Measurements from ENCODE around the gene MED27.
A peak's percentile ranks its signal among the peaks of the same experiment; 100 is the strongest.

Gene MED27

GRCh38 chr9:132023419-132024180 lies 56.1 kb downstream of the MED27 start:
- no peak for TF ChIP-seq NFIC (IDR thresholded peaks at IDR 0.05)
- TF ChIP-seq MAX (IDR thresholded peaks at IDR 0.05): no peak
- TF ChIP-seq EGR1 (IDR thresholded peaks at IDR 0.05): no peak
- TF ChIP-seq YY1 (IDR thresholded peaks at IDR 0.05; ENCODE audit: low read depth): no peak

DNA sequence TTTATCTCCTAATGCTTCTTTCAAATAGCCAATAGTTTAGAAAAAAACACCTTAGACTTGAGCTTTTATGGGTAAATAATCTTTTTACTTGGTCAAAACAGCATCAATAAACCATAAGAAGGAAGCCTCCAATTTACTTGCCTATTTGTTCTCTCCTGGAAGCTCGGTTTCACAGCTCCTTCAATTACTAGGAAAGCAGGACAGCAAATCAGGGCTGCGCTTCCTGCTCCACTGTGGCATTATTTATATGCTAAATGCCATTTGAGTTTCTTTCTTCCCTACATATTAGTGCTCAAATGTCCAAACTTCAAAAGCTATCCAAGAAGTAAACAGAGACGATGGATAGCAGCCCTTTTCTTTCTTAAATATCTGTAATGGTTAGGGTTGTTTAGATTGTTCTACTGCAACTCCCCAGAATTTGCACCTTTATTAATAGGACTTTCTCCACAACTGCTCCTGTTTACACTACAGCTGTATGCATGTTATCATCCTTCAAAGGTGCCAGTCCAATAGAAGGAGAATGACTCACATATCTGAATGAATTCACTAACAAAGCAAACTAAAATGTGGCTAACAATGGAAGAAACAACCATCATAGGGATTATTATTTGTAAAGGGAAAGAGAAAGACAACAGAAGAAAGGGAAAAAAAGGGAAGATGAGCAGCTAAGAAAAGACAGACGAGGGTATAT lies 58.7 kb downstream of the MED27 start:
- TF ChIP-seq CEBPB (IDR thresholded peaks at IDR 0.05) (no peak), RAD21 (IDR thresholded peaks at IDR 0.05; ENCODE audit: low read depth) (no peak), TAF1 (IDR thresholded peaks at IDR 0.05; ENCODE audit: low read depth) (no peak), TEAD4 (IDR thresholded peaks at IDR 0.05) (no peak), EGR1 (IDR thresholded peaks at IDR 0.05) (no peak), YY1 (IDR thresholded peaks at IDR 0.05; ENCODE audit: low read depth) (no peak), CREB1 (IDR thresholded peaks at IDR 0.05; ENCODE audit: low read depth) (no peak), EP300 (IDR thresholded peaks at IDR 0.05; ENCODE audit: borderline replicate concordance) (no peak)
- TF ChIP-seq, protein P1, sequence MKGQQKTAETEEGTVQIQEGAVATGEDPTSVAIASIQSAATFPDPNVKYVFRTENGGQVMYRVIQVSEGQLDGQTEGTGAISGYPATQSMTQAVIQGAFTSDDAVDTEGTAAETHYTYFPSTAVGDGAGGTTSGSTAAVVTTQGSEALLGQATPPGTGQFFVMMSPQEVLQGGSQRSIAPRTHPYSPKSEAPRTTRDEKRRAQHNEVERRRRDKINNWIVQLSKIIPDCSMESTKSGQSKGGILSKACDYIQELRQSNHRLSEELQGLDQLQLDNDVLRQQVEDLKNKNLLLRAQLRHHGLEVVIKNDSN (IDR thresholded peaks at IDR 0.05): no peak

DNA sequence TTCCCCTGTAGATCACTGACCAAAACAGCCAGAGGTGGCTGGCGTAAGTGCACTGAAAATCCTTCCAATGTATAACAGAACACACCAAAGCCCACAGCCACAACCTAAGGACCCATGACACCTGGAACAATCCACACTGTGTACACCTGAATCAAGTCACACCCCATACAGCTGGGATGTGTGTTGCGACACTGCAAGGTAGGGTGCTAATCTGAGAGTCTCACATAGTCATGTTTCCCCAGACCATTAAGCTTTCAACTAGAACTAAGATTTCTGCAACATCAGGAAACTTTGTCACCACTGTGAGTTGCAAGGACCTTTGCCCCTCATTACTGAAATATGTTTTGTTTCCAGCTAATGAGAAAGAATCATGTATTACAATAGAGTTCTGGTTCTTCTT lies 59.4 kb downstream of the MED27 start:
- TF ChIP-seq ZBTB7A (IDR thresholded peaks at IDR 0.05; ENCODE audit: low read depth) (no peak), CEBPB (IDR thresholded peaks at IDR 0.05) (peak; percentile 52; the same call in 1 of the 2 replicates)

DNA sequence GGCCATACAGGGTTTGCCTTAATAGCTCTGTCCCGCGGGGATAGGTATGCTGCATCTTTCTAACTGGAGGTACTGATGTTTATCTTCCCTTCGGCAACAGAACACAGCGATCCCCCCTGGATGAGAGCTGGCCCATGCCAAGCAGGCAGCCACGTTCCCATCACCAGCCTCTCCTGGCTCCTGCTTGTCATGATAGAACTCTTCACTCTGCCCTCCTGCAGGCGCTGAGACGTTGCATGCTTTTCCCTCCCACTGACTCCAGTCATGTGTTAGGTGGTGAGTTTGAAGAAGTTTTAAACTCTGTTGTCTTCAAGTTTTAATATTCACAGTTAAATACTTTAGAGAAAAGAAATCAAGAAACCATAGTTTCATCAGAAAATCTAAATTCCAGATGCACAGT lies 60.0 kb downstream of the MED27 start:
- TF ChIP-seq, protein P1 (IDR thresholded peaks at IDR 0.05): no peak
- TF ChIP-seq EGR1 (IDR thresholded peaks at IDR 0.05) (no peak), CREB1 (IDR thresholded peaks at IDR 0.05; ENCODE audit: low read depth) (no peak), NFIC (IDR thresholded peaks at IDR 0.05) (no peak), TAF1 (IDR thresholded peaks at IDR 0.05; ENCODE audit: low read depth) (no peak), TCF12 (IDR thresholded peaks at IDR 0.05; ENCODE audit: low read depth) (no peak), FOXM1 (IDR thresholded peaks at IDR 0.05; ENCODE audit: borderline replicate concordance, low read depth) (no peak), ZBTB7A (IDR thresholded peaks at IDR 0.05; ENCODE audit: low read depth) (no peak), RAD21 (IDR thresholded peaks at IDR 0.05; ENCODE audit: low read depth) (no peak), EP300 (IDR thresholded peaks at IDR 0.05; ENCODE audit: borderline replicate concordance) (no peak), CEBPB (IDR thresholded peaks at IDR 0.05) (no peak), YY1 (IDR thresholded peaks at IDR 0.05; ENCODE audit: low read depth) (no peak), TEAD4 (IDR thresholded peaks at IDR 0.05) (no peak), MAX (IDR thresholded peaks at IDR 0.05) (no peak)
- TF ChIP-seq, protein P2, sequence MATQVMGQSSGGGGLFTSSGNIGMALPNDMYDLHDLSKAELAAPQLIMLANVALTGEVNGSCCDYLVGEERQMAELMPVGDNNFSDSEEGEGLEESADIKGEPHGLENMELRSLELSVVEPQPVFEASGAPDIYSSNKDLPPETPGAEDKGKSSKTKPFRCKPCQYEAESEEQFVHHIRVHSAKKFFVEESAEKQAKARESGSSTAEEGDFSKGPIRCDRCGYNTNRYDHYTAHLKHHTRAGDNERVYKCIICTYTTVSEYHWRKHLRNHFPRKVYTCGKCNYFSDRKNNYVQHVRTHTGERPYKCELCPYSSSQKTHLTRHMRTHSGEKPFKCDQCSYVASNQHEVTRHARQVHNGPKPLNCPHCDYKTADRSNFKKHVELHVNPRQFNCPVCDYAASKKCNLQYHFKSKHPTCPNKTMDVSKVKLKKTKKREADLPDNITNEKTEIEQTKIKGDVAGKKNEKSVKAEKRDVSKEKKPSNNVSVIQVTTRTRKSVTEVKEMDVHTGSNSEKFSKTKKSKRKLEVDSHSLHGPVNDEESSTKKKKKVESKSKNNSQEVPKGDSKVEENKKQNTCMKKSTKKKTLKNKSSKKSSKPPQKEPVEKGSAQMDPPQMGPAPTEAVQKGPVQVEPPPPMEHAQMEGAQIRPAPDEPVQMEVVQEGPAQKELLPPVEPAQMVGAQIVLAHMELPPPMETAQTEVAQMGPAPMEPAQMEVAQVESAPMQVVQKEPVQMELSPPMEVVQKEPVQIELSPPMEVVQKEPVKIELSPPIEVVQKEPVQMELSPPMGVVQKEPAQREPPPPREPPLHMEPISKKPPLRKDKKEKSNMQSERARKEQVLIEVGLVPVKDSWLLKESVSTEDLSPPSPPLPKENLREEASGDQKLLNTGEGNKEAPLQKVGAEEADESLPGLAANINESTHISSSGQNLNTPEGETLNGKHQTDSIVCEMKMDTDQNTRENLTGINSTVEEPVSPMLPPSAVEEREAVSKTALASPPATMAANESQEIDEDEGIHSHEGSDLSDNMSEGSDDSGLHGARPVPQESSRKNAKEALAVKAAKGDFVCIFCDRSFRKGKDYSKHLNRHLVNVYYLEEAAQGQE (IDR thresholded peaks at IDR 0.05; ENCODE audit: low read depth): no peak

- no peak for TF ChIP-seq RAD21 (IDR thresholded peaks at IDR 0.05; ENCODE audit: low read depth)
- no peak for TF ChIP-seq MAX (IDR thresholded peaks at IDR 0.05)
- TF ChIP-seq EGR1 (IDR thresholded peaks at IDR 0.05): no peak
- TF ChIP-seq CEBPB (IDR thresholded peaks at IDR 0.05): no peak
- no peak for TF ChIP-seq FOXM1 (IDR thresholded peaks at IDR 0.05; ENCODE audit: borderline replicate concordance, low read depth)
- TF ChIP-seq, protein P1 (IDR thresholded peaks at IDR 0.05): no peak
- no peak for TF ChIP-seq TEAD4 (IDR thresholded peaks at IDR 0.05)
- TF ChIP-seq, protein P2 (IDR thresholded peaks at IDR 0.05; ENCODE audit: low read depth): no peak
- no peak for TF ChIP-seq EP300 (IDR thresholded peaks at IDR 0.05; ENCODE audit: borderline replicate concordance)
- TF ChIP-seq TCF12 (IDR thresholded peaks at IDR 0.05; ENCODE audit: low read depth): no peak
- TF ChIP-seq YY1 (IDR thresholded peaks at IDR 0.05; ENCODE audit: low read depth): no peak
- TF ChIP-seq TAF1 (IDR thresholded peaks at IDR 0.05; ENCODE audit: low read depth): no peak
- no peak for TF ChIP-seq CREB1 (IDR thresholded peaks at IDR 0.05; ENCODE audit: low read depth)
- no peak for TF ChIP-seq ZBTB7A (IDR thresholded peaks at IDR 0.05; ENCODE audit: low read depth)
- no peak for TF ChIP-seq NFIC (IDR thresholded peaks at IDR 0.05)
Observed at GRCh38 chr9:132018957-132019405, 60.7 kb downstream of the MED27 start.

Data from Ishikawa (cell line).